Effector memory CD4-positive, alpha-beta T cell (primary cell): Measurements from ENCODE around the gene PNPO.
"Not testable (repeated sequence)": the region's sequence is repeated elsewhere in the genome, so short reads cannot be mapped to it uniquely, and the experiment has no call there.

Experiments used
- DNase-seq, 3 donors: peaks; one replicate each; pipeline ENCODE4 v3.0.0-alpha.2; 2020
- H3K27ac ChIP-seq: 2 replicates; pipeline ENCODE4 v1.7.0; 2013; ENCODE audit warnings: mild to moderate bottlenecking, low read length, moderate library complexity; ENCODE audit not compliant: insufficient read depth, poor library complexity, severe bottlenecking
- H3K27me3 ChIP-seq: replicated peaks from 2 replicates; pipeline ENCODE4 v1.7.0; 2013; ENCODE audit warnings: mild to moderate bottlenecking, low read length; ENCODE audit not compliant: insufficient read depth, control insufficient read depth, poor library complexity, severe bottlenecking
- H3K36me3 ChIP-seq: 2 replicates; pipeline ENCODE4 v1.7.0; 2013; ENCODE audit warnings: mild to moderate bottlenecking, low read length, moderate library complexity; ENCODE audit not compliant: control insufficient read depth, insufficient read depth
- H3K4me1 ChIP-seq: 2 replicates; pipeline ENCODE4 v1.7.0; 2013; ENCODE audit warnings: low read length, mild to moderate bottlenecking; ENCODE audit not compliant: control insufficient read depth, insufficient read depth, poor library complexity, severe bottlenecking
- H3K4me3 ChIP-seq: 2 replicates; pipeline ENCODE4 v1.7.0; 2013; ENCODE audit warnings: low read length, low read depth, mild to moderate bottlenecking; ENCODE audit not compliant: insufficient read depth, poor library complexity, severe bottlenecking
- H3K9me3 ChIP-seq: 2 replicates; pipeline ENCODE4 v1.7.0; 2013; ENCODE audit warnings: mild to moderate bottlenecking, low read length, moderate library complexity; ENCODE audit not compliant: control insufficient read depth

PNPO gene

DNA sequence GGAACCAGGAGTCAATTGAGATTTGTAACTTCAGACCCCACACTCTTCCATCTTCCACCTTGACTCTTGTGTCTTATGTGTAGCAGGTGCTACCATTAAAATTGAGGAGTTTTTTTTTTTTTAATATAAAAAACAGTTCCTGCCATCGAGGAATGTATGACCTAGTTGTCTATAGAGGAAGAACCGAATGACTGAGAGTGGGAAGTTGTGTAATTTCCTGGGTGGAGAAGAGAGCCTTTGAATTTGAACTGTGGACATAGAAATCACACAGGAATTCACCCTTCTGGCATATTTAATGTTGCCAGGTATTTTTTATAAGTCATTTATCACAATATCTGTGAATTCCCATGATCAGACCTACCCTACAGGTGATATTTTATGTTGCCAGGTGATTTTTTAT, 23.4 kb upstream of the PNPO start:
- no peak for DNase-seq
- Histone ChIP-seq H3K36me3 (peaks cover 25% of the 10 kb centered on the region), H3K4me3 (no peak overlapping the region), H3K27ac (no peak overlapping the region), H3K4me1 (no peaks in the 10 kb centered on the region), H3K9me3 (no peaks in the 10 kb centered on the region), H3K27me3 (no peaks in the 10 kb centered on the region)

DNA sequence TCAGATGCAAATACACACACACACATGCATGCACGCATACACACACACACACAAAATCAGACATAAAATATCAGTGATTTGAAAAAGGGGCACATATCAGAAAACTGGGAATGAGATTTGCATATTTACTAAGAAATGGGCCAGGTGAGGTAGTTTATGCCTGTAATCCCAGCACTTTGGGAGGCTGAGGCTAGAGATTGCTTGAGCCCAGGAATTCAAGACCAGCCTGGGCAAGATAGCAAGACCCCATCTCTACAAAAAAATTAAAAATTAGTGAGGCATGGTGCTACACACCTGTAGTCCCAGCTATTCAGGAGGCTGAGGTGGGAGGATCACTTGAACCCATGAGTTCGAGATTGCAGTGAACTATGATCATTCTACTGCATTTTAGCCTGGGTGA, 22.4 kb upstream of the PNPO start:
- H3K9me3 ChIP-seq = no peaks in the 10 kb centered on the region
- H3K4me1 ChIP-seq = no peaks in the 10 kb centered on the region
- DNase-seq = no peak
- no peak overlapping the region for H3K27ac ChIP-seq
- H3K27me3 ChIP-seq = no peaks in the 10 kb centered on the region
- no peak overlapping the region for H3K4me3 ChIP-seq
- H3K36me3 ChIP-seq = peaks cover 34% of the 10 kb centered on the region

DNA sequence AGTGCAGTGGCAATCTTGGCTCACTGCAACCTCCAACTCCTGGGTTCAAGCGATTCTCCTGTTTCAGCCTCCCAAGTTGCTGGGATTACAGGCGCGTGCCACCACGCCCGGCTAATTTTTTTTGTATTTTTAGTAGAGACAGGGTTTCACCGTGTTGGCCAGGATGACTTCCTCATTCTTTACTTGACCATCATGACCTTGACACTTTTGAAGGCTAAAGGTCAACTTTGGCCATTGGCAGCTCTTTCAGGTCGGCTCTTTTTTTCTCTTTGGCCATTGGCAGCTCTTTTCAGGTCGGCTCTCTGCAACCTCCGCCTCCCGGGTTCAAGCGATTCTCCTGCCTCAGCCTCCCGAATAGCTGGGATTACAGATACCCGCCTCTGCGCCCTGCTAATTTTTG, 21.5 kb upstream of the PNPO start:
- H3K27me3 ChIP-seq, H3K4me1 ChIP-seq, H3K27ac ChIP-seq, H3K4me3 ChIP-seq, H3K9me3 ChIP-seq, DNase-seq: not testable (repeated sequence)
- H3K36me3 ChIP-seq = peaks cover 43% of the 10 kb centered on the region

DNA sequence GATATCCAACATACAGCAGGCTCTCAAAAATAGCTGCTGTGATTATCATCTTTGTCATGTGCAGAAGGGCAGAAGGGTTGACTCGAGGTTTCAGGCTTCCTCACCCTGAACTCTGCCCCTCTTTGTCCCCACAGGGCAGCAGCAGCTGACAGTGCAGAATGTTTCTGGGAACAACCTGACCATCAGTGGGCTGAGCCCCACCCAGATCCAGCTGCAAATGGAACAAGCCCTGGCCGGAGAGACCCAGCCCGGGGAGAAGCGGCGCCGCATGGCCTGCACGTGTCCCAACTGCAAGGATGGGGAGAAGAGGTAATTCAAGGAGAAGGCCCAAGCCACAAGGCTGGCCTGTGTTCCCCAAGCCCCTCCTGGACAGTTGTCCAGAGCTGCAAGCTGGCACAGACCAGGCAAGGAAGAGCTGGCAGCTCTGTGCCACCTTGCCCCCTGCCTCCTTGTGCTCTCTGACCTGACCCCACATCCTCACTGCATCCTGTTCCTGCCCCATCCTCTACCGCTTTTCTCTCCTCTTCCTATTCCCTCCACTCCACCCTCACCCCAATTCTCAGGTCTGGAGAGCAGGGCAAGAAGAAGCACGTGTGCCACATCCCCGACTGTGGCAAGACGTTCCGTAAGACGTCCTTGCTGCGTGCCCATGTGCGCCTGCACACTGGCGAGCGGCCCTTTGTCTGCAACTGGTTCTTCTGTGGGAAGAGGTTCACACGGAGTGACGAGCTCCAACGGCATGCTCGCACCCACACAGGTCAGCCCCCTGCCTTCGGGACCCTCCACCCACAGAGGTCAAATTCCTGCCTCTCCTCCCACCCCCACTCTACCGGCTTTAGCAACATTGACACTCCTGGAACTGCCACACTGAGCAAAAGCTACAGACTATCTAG, 16.3 kb upstream of the PNPO start:
- H3K27me3 ChIP-seq = no peaks in the 10 kb centered on the region
- no peak overlapping the region for H3K27ac ChIP-seq
- no peak for DNase-seq
- no peaks in the 10 kb centered on the region for H3K4me1 ChIP-seq
- H3K9me3 ChIP-seq = no peaks in the 10 kb centered on the region
- peaks cover 80% of the 10 kb centered on the region for H3K36me3 ChIP-seq
- no peak overlapping the region for H3K4me3 ChIP-seq

DNA sequence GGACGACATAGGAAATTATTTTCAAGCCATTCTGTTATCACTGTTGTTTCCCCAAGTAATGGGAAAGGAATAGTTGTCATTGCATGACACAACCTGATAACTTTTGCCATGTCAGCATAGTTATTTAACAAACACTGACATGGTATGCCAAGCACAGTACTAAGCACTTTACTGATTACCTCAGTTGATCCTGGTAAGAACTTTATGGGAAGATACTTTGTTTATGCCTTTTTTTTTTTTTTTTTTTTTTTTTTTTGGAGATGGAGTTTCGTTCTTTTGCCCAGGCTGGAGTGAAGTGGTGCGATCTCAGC, 15.7 kb upstream of the PNPO start:
- H3K27ac ChIP-seq = no peak overlapping the region
- H3K9me3 ChIP-seq = no peaks in the 10 kb centered on the region
- H3K27me3 ChIP-seq = no peaks in the 10 kb centered on the region
- DNase-seq = no peak
- no peaks in the 10 kb centered on the region for H3K4me1 ChIP-seq
- H3K36me3 ChIP-seq = peaks cover 84% of the 10 kb centered on the region
- no peak overlapping the region for H3K4me3 ChIP-seq

DNA sequence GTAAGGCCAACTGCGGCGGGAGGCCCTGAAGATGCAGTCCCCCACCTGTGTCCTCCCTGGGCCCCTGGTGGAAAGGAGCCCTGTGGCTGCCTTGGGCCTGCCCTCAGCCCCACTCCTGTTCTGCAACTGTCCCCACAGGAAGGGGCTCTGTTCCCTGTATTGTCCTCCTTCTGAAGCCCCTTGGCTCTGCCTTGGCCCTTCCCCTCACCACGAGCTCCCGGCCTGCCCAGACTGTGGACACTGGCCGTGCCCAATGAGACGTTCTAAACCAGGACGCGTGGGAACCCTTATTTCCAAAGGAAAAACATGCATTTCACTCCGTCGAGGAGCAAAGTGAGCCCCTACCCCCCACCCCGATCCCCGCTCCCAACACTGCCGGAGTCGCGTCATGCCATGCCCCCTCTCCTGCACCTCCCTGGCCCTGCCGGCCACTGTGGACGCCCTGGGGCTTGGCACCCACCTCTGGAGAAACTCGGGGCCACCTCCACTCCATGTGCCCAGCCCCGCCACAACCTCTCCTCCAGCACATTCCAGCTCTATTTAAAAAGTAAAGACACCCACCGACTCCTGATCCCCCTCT, 13.5 kb upstream of the PNPO start:
- H3K27me3 ChIP-seq = no peaks in the 10 kb centered on the region
- no peak for DNase-seq
- peaks cover 72% of the 10 kb centered on the region for H3K36me3 ChIP-seq
- no peak overlapping the region for H3K4me3 ChIP-seq
- H3K4me1 ChIP-seq = no peaks in the 10 kb centered on the region
- no peak overlapping the region for H3K27ac ChIP-seq
- no peaks in the 10 kb centered on the region for H3K9me3 ChIP-seq

DNA sequence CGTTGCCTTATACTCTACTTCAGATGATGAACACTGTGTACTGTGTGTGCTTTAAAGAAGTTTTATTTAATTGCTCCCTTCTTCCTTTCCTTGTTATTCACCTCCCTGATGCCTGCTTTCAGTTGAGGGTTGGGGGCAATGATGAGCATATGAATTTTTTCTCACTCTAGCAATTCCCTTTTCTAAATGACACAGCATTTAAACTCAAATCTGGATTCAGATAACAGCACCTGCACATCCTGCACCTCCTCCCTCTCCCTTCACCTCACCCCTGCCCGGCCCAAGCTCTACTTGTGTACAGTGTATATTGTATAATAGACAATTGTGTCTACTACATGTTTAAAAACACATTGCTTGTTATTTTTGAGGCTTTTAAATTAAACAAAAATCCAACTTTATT, 13.0 kb upstream of the PNPO start:
- no peak for DNase-seq
- H3K4me3 ChIP-seq = no peak overlapping the region
- no peaks in the 10 kb centered on the region for H3K27me3 ChIP-seq
- peaks cover 67% of the 10 kb centered on the region for H3K36me3 ChIP-seq
- H3K27ac ChIP-seq = no peak overlapping the region
- H3K4me1 ChIP-seq = no peaks in the 10 kb centered on the region
- H3K9me3 ChIP-seq = no peaks in the 10 kb centered on the region

DNA sequence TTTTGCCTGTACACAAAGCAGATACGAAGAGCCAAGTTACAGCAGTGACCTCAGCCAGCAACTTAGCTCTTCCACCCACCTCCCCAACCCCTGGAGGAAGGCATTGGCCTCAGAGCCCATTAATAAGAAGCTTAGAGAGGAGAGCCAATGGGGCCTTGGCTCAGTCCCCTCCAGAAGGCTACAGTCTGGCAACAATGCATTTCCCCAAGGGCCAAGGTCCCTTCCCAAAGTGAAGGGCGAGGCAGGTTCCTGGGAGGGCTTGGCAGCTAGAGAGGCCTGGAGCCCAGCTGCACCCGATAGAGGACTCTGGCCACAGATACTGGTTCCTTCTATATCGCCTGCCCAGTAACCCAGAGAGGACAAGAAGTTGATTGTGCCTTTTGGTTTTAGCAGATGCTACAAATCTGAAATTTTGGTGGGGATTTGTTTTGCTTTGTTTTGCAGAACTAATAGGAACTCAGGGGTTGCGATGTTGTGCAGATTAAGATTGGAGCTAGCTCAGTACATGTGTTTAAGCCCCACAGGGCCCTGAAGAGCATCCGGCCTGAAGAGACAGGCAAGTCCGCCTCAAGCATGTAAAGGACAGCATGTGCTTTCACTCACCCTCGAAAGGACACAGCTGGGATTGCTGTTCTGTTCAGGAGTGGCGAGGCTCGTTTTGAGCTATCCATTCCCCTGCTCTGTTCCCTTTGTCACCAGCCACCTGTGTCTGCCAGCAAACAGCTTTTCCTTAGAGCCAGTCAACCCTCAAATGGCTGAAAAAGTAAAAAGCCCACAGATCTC, 12.0 kb upstream of the PNPO start:
- Histone ChIP-seq H3K27ac (no peak overlapping the region), H3K4me3 (no peak overlapping the region), H3K36me3 (peaks cover 58% of the 10 kb centered on the region), H3K27me3 (no peaks in the 10 kb centered on the region), H3K9me3 (no peaks in the 10 kb centered on the region), H3K4me1 (no peaks in the 10 kb centered on the region)
- no peak for DNase-seq

DNA sequence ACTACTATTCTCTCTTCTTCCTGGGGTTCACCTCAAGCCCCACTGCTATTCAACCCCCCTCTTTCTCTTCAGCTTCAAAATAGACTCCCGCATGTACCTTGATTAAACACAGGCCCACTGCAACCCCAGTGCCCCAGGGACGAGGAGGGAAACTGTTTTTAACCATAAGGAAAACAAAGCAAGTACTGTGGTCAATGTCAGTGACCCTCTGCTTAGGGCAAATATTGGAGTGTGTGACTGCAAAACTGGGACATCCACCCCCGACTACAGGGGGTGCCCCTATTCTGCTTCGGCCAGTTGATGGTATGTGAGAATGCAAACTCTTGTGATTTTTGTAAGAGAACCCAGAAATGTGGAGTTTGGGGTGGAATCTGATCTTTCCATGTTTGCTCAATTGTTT, 9.5 kb upstream of the PNPO start:
- Histone ChIP-seq H3K27ac (no peak overlapping the region), H3K4me3 (no peak overlapping the region), H3K4me1 (no peaks in the 10 kb centered on the region), H3K9me3 (no peaks in the 10 kb centered on the region), H3K36me3 (peaks cover 34% of the 10 kb centered on the region), H3K27me3 (no peaks in the 10 kb centered on the region)
- DNase-seq = no peak

DNA sequence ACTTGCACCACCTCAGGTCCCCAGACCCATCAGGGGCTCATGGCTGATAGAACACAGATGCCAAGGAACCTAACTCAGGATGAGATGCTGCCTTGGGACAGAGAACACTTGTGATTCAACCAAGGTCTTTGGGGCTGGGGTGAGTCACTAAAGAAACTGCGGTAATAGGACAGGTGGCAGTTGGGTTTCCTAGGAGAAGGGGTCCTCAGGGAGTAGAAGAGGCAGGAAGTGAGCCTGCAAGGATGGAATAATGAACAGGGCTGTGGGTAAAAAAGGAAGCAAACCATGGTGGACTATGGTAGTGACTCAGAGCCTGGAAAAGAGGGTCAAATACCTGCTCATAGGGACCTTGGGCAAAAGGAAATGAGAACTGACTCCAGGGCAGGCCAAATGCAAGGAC, 6.5 kb upstream of the PNPO start:
- Histone ChIP-seq H3K27ac (no peak overlapping the region), H3K27me3 (no peaks in the 10 kb centered on the region), H3K9me3 (no peaks in the 10 kb centered on the region), H3K36me3 (peaks cover 6% of the 10 kb centered on the region), H3K4me1 (no peaks in the 10 kb centered on the region), H3K4me3 (no peak overlapping the region)
- DNase-seq = no peak
